ENCODE results near the gene KCNK5. TPM values are rescaled to one million over a fixed set of nuclear protein-coding genes. Genes with fewer than 3 reads are reported as not detected.

The KCNK5 gene, protein sequence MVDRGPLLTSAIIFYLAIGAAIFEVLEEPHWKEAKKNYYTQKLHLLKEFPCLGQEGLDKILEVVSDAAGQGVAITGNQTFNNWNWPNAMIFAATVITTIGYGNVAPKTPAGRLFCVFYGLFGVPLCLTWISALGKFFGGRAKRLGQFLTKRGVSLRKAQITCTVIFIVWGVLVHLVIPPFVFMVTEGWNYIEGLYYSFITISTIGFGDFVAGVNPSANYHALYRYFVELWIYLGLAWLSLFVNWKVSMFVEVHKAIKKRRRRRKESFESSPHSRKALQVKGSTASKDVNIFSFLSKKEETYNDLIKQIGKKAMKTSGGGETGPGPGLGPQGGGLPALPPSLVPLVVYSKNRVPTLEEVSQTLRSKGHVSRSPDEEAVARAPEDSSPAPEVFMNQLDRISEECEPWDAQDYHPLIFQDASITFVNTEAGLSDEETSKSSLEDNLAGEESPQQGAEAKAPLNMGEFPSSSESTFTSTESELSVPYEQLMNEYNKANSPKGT
- total RNA-seq (2014; rRNA removed; shearing (Covaris generic)), result not detected in 2 replicates

- no peak for DNase-seq (ENCODE audit: low spot score)
Observed at GRCh38 chr6:39228992-39229767, at the start of gene KCNK5. KCNK5 (minus strand) TSS chr6:39229475; CDS start chr6:39229111, 364 bp downstream.

DNA sequence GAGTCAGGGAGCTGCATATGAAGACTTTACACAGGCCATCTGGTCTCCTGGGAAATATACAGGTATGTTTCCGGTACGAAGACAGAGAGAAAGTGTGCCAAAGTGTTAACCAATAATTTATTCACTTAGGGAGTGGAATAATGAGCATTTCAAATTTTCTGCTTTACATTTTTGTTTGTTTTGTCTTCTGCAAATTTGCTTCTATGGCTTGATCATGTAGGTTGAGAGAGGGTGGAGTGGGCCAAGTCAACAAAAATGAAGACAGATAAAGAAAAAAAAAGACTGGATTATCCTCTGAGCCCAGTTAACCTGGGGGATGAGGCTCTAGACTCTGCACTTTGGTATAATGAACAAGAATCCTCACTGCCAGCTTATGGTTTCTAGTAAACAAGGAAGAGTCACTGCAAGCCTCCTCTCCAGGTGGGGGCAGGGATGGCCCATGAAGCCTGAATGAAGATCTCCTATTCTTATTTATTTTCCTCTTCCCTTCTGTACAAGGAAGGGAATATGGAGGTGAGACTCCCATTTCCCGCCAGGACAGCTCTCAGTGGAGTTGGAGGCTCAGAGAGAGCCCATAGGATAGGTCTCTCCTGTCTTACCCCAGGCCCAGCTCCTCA lies 47.2 kb upstream of the KCNK5 start:
- DNase-seq (ENCODE audit: low spot score), result no peak

DNA sequence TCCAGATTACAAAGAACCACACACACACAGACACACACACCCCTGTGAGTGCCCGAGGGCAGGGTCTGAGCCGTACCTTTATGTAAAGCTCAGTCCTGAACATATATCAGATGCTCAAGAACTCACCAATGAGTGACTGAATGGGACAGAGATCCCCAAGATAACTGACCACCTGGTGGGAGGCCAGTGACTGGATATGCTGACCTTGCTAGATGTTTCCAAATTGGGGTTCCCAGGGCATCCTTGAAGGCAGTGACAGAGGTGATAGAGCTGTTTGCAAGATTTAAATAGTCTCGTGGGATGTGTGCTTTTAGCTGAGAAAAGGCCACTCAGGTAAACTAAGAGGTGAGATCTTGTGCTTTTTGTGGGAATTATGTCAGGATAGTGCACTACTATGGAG lies 45.6 kb upstream of the KCNK5 start:
- DNase-seq (ENCODE audit: low spot score), result no peak

DNA sequence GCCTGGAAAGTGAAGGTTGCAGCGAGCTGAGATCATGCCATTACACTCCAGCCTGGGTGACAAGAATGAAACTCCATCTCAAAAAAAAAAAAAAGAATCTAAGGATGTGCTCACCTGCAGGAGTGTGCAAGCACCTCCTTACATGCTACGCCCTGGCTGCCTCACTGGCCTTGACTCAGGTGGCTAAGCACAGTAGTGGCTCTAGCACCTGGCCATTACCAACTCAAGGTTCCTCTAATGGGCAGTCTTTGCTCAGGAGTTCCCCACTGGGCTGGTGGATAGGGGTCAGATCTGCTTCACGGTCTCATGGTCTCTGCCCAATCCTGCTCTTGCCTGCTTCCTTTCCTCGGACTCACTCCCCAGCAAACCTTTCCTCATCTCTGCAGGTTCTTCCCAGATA lies 45.2 kb upstream of the KCNK5 start:
- no peak for DNase-seq (ENCODE audit: low spot score)

DNA sequence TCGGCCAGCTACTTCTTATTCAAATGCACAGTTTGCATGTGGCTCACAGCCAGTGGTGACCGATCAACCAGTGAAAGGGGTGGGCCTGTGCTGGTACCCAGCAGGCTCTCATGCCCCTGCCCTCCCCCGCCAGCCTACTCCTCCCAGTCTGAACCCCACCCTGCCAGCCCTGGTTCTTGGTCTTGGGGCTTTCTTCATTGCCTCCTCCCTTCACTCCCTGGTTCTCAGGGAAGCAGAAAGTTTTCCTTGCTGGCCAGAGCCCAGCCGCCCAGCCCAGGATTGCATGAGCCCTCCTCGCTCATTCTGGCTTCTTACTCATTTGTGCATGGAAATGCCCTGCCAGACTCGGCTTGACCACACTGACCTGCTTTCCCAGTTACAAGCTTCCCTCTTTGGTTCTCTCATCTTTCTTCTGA lies 44.1 kb upstream of the KCNK5 start:
- DNase-seq (ENCODE audit: low spot score), result no peak

- DNase-seq (ENCODE audit: low spot score), result no peak
Observed at GRCh38 chr6:39269961-39270360, 40.7 kb upstream of the KCNK5 start.

- DNase-seq (ENCODE audit: low spot score), result no peak
Observed at GRCh38 chr6:39268721-39269120, 39.4 kb upstream of the KCNK5 start.

GRCh38 chr6:39268171-39268570 lies 38.9 kb upstream of the KCNK5 start:
- no peak for DNase-seq (ENCODE audit: low spot score)

DNA sequence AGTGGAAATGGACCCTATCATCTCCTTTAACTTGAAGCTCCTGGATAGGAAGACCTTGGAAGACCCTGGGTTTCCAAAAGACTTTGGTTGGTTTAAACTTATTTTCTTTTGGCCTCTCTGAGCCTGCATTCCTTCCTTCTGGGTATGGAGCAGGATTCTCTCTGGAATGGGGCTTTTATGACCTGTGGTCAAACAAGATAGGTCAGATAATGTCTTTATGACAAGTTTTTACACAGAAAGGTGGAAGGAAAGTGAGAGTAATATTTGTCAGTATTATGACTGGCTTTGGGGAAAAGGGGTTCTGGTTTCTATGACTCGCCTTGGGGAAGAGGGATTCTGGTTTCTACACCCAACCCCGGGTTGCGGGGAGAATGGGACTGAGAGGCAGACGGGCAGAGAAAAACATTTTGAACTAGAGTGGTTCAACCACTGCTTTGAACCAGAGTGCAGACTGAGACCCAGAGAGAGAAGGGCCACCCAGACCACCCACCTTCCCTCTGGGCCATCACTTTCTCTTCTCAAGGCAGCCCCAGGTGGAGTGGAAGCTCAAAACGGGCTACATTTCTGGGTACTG lies 37.6 kb upstream of the KCNK5 start:
- DNase-seq (ENCODE audit: low spot score), result no peak

- no peak for DNase-seq (ENCODE audit: low spot score)
Observed at GRCh38 chr6:39266375-39266774, 37.1 kb upstream of the KCNK5 start.

DNA sequence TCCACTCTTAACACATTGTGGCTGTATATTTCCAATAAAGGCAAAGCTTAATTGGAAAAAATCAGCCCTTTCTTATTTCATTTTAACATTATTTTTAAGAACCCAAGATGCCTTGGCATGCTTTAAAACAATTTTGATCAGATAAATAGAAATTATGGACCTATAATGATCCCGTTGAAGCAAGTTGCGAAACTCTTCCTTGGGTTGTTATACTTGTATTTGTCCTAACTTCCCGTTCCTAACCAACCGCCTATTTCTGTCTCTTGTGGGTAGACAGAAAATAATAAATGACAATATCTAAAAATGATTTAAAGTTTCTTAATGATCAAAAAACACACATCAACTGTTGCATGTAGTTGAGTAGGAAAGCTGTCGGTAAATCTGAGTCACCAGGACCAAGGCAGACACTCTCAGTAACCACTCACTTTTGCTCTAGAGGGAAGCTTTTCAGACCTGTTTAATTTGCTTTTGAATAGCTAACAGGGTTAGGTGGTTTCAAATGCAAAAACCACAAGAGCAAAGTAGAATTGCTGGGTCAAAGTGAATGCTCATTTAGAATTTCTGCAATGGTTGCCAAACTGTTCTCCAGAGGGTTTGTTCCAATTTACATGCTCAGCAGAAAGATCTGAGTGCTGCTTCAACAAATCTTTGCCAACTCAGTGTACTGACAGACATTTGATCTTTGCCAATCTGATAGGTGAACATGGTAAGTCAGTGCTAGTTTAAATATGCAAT lies 34.2 kb upstream of the KCNK5 start:
- DNase-seq (ENCODE audit: low spot score), result no peak

DNA sequence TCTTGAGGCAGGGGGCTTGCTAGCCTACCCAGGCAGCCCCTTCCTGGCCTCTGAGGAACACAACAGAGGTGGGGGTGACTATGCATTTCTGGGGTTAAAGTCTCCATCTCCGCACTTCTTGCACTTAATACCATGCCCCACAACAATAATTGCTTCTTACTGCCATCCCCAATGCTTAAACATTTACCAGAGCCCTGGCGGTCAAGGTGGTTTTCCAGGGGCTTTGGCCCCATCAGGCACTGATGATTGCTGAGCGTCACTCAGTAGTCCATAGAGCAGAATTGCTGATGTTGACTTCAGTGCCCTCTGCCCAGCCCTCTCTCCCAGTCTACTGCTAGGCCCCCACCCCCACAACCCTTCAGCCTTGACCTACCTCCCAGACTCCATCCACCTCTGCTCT lies 32.5 kb upstream of the KCNK5 start:
- DNase-seq (ENCODE audit: low spot score), result no peak

DNA sequence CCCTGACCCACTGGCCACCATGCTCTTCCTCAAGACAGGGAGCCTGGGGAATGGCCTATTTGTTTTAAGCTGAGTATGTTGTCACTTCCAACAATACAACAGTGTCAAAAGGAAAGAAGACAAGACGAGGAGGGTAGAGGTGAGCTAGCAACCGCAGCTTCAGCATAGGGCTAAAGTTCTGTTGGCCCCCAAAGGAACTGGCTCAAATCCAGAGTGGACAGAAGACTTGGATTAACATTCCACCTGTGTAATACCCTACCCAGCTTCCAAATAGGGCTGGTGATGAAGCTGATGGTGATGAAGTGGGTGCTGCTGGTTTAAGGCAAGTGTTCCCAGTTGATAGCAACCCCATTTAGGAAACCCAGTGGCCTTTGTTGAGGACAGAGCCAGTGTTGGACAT lies 31.7 kb upstream of the KCNK5 start:
- DNase-seq (ENCODE audit: low spot score), result no peak

GRCh38 chr6:39260456-39260855 lies 31.2 kb upstream of the KCNK5 start:
- no peak for DNase-seq (ENCODE audit: low spot score)

DNA sequence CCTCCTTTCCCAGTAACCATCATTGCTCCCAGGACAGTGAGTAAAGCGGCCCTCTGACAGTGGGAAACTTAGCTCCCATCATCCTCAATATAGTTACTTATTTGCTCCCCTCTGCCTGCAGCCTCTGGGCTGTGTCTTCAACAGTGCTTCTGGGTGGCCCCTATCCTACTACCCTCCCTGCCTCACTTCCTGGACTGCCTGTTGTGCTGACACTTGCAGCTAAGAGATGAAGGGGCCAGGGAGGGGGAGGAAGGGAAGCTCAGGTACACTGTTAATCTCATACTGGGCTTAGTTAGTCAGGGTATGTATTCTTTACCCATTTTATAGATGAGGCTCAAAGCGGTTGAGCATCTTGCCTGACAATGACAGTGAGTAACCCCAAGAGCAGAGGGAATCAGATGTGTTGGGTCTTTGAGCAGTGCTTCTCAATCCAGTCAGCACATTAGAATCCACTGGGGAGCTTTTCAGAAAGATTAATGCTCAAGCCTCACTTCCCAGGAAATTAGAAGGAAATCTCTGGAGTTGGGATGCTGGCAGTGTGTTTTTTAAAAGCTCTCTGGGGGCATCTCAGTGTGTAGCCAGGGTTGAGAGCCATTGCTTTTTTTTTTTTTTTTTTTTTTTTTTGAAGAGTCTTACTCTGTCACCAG lies 27.1 kb upstream of the KCNK5 start:
- no peak for DNase-seq (ENCODE audit: low spot score)

GRCh38 chr6:39254999-39255535 lies 25.8 kb upstream of the KCNK5 start:
- no peak for DNase-seq (ENCODE audit: low spot score)

DNA sequence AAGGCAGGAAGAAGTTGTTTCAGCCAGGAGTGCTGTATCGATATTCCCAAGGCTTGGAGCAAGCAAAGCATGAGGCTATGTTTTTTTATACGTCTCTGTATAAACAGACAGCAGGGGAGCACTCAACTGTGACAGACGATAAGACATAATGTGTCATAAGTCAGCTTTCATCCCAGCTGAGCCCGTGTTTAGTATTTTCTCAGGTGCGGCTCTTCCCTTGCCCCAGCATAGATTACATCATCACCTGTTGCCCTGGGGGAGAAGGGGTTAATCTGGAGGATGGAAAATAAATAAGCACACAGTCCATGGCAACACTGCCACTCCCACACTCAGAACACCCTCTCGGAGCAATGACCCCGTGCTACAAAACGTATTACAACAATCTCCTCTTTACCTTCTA lies 22.1 kb upstream of the KCNK5 start:
- DNase-seq (ENCODE audit: low spot score), result no peak

- no peak for DNase-seq (ENCODE audit: low spot score)
Observed at GRCh38 chr6:39250507-39250906, 21.2 kb upstream of the KCNK5 start.

GRCh38 chr6:39249278-39249677 lies 20.0 kb upstream of the KCNK5 start:
- no peak for DNase-seq (ENCODE audit: low spot score)

- DNase-seq (ENCODE audit: low spot score), result no peak
Observed at GRCh38 chr6:39247667-39248194, 18.5 kb upstream of the KCNK5 start.
